Pancreas (tissue), 10 donors: ENCODE data around the gene DNAH17. TPM values are rescaled to one million over a fixed set of nuclear protein-coding genes. Genes with fewer than 3 reads are reported as not detected.

Source experiments
- ATAC-seq, 4 donors: fragments of 200-7000 bp; cut with Tn5 transposase; one replicate each; pipeline versions ENCODE4 v1.8.0 to v1.9.1; 2020; ENCODE audit warnings: mild to moderate bottlenecking in 4 of 4, moderate library complexity in 4 of 4
- DNase-seq, 6 donors: peaks; one replicate each; pipeline ENCODE4 v3.0.0-alpha.2; 2020
- FAIRE-seq: peaks from 2 replicates; lab custom pipeline; 2012; peaks lifted over from hg19 to GRCh38; lab: Jason Lieb, UNC
- H3K27ac ChIP-seq, 4 donors: fragments of 200-600 bp; sonication (generic); 1 replicate in 3 of 4; 2 replicates in 1 of 4; pipeline versions ENCODE4 v1.5.0 to v1.8.0; 2020
- H3K27me3 ChIP-seq, 4 donors: fragments of 200-600 bp; one replicate each; pipeline ENCODE4 v1.8.0; 2021
- H3K36me3 ChIP-seq, 3 donors: fragments of 200-600 bp; sonication (generic) in 1 of 3; one replicate each; pipeline versions ENCODE4 v1.5.0 to v1.8.0; 2020 to 2021
- H3K4me1 ChIP-seq, 3 donors: fragments of 200-600 bp; one replicate each; pipeline ENCODE4 v1.8.0; 2021
- H3K4me3 ChIP-seq, 4 donors: fragments of 200-600 bp; sonication (generic) in 2 of 4; one replicate each; pipeline versions ENCODE4 v1.5.0 to v1.8.0; 2020 to 2021
- H3K9me3 ChIP-seq, 4 donors: fragments of 200-600 bp; one replicate each; pipeline ENCODE4 v1.8.0; 2021
- CTCF ChIP-seq, 4 donors: fragments of 200-600 bp; sonication (generic) in 3 of 4; IDR thresholded peaks; one replicate each; pipeline versions ENCODE4 v1.5.0 to v1.8.0; 2021; ENCODE audit warnings: antibody characterized with exemption in 4 of 4
- WGBS, 2 donors: extraction: QIAGEN DNeasy Blood & Tissue Kit; methylation state at CpG; one replicate each; pipeline ENCODE4 v1.1.7; 2013; 5-methylcytosine and 5-hydroxymethylcytosine counted together
- intact Hi-C, 3 donors: fragments of 100-400 bp; cut with DNase I; formaldehyde crosslinking; loops; one replicate each; pipeline versions ENCODE4 v1.11.1 to v1.14.2; 2022
- polyA plus RNA-seq, 2 donors: library from polyadenylated mRNA; stranded (reverse); fragments of 200-250 nt; gene quantifications; one replicate each; pipeline ENCODE4 v1.2.3, GENCODE V29; 2013
- total RNA-seq, 6 donors: library from RNA; stranded (reverse); fragmentation: NEBNext Ultra II Directional in 4 of 6; extraction: Animal tissue kit (Norgen Biotek cat#: 25700) in 4 of 6; gene quantifications; one replicate each; pipeline versions ENCODE4 v1.2.1 to v1.2.4, GENCODE V29; 2021 to 2023
- donor health status: healthy with polysubstance abuse.
- donor health status: DM: no; HTN: no; CAD: no; lungs with moderate emphysema.
- donor health status: DM: no; HTN: no; CAD: no.
- donor health status: control.
- donor health status: control.
- donor health status: Bipolar disorder and iron deficiency.
- donor health status: DM: yes; HTN: yes; CAD: no.
- donor health status: DM: no; HTN: no; CAD: no.
- donor health status: DM: no; HTN: no; CAD: no.
- donor health status: DM: yes; HTN: yes; CAD: no.

The DNAH17 gene
- total and polyA plus RNA-seq, 8 donors, result 0.02 to 0.08 (median 0.03) TPM; not detected in 5

- intact Hi-C loops, result no loop called here
- ATAC-seq, result no peak
- Histone ChIP-seq H3K4me1 (no peaks in the 10 kb centered on the region), H3K27ac (no peak overlapping the region), H3K9me3 (no peaks in the 10 kb centered on the region), H3K36me3 (no peaks in the 10 kb centered on the region), H3K27me3 (no peaks in the 10 kb centered on the region), H3K4me3 (no peak overlapping the region)
- 53 to 56% methylated on average over 20 of the region's 20 CpGs for WGBS, 2 donors
- no peak for TF ChIP-seq CTCF (IDR thresholded peaks at IDR 0.05)
- no peak for FAIRE-seq
- no peak for DNase-seq
Measured at GRCh38 chr17:78433013-78433727, 144.0 kb downstream of the DNAH17 start.

GRCh38 chr17:78432226-78433012, 144.8 kb downstream of the DNAH17 start:
- Histone ChIP-seq H3K4me3 (no peak overlapping the region), H3K9me3 (no peaks in the 10 kb centered on the region), H3K27ac (no peak overlapping the region), H3K36me3 (no peaks in the 10 kb centered on the region), H3K27me3 (no peaks in the 10 kb centered on the region), H3K4me1 (no peaks in the 10 kb centered on the region)
- intact Hi-C loops, result no loop called here
- TF ChIP-seq CTCF (IDR thresholded peaks at IDR 0.05), result no peak
- ATAC-seq (peak in 3 of 4 donors; percentile 8 to 50 (median 19)), DNase-seq (peak in 1 of 6 donors; percentile 58), FAIRE-seq (no peak)
- 38 to 47% methylated on average over 19 to 21 of the region's 21 CpGs for WGBS, 2 donors

- no peak for DNase-seq
- ATAC-seq, result no peak
- no peaks in the 10 kb centered on the region for H3K4me1 ChIP-seq
- TF ChIP-seq CTCF (IDR thresholded peaks at IDR 0.05), result no peak
- H3K27ac ChIP-seq, result no peak overlapping the region
- 86 to 87% methylated on average over 11 of the region's 11 CpGs for WGBS, 2 donors
- H3K9me3 ChIP-seq, result no peaks in the 10 kb centered on the region
- intact Hi-C loops, result no loop called here
- H3K36me3 ChIP-seq, result no peaks in the 10 kb centered on the region
- no peak for FAIRE-seq
- H3K27me3 ChIP-seq, result no peaks in the 10 kb centered on the region
- H3K4me3 ChIP-seq, result no peak overlapping the region
Measured at GRCh38 chr17:78431692-78431958, 145.6 kb downstream of the DNAH17 start.

- Histone ChIP-seq H3K4me3 (no peak overlapping the region), H3K4me1 (no peaks in the 10 kb centered on the region), H3K9me3 (no peaks in the 10 kb centered on the region), H3K36me3 (no peaks in the 10 kb centered on the region), H3K27ac (no peak overlapping the region), H3K27me3 (no peaks in the 10 kb centered on the region)
- TF ChIP-seq CTCF (IDR thresholded peaks at IDR 0.05), result no peak
- intact Hi-C loops, result no loop called here
- DNase-seq, result no peak
- 54 to 55% methylated on average over 20 of the region's 20 CpGs for WGBS, 2 donors
- FAIRE-seq, result no peak
- no peak for ATAC-seq
Measured at GRCh38 chr17:78430892-78431691, 146.1 kb downstream of the DNAH17 start.
